ENCODE results near the gene C12orf42.

C12orf42 gene

DNA sequence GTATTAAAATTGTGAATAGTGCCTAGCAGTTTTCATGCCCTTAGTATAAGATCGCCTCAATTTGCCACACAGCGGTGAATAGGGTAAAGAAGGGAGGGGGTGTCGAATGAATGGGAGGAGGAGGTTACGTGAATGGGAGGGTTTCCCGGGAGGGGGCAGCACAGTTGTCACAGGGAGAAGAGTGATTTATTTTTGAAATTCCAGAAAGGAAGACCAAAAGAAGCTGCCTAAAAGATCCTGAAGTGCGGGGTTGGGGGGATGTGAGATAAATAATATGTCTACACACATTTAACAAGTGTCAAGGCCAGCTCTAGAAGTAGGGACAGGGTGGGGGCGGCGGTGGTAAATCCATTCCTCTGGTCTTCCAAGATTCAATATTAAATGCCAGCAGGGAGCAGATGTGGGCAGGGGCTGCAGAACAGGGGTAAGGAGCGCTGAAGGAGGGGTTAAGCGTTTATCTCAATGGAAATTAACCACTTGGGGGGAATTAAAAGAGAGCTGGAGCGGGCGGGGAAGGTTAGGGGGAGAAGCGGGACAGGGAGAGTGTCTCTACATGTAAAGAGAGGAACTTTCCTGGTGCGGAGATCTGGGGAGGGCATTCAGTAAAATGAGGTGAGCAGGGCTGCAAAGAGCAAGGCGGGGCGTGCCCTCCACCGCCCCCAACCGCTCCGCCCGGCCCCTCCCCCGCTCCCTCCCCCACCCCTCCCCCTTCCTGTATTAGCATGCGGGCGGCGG lies 867 bp downstream of the C12orf42 start:
- no peak overlapping the region for H2AFZ ChIP-seq (ENCODE audit: low read depth, low read length)
- H3K4me2 ChIP-seq (ENCODE audit: low read length, poor library complexity, severe bottlenecking), result peak overlapping the region; percentile 84
- no peaks in the 10 kb centered on the region for H3K36me3 ChIP-seq (ENCODE audit: control insufficient read depth in 1 of 2, insufficient read depth in 2 of 2, low read depth in 1 of 2, low read length in 2 of 2)
- H3K4ac ChIP-seq (ENCODE audit: low read depth in 1 of 2, low read length in 2 of 2), result no peak overlapping the region
- H3K27me3 ChIP-seq (ENCODE audit: control insufficient read depth in 1 of 2, insufficient read depth in 1 of 2, low read length in 2 of 2), result peaks cover 33 to 40% of the 10 kb centered on the region in 2 experiments
- H3K79me1 ChIP-seq (replicated peaks; ENCODE audit: low read length, poor library complexity, severe bottlenecking), result no peaks in the 10 kb centered on the region
- DNase-seq, result no peak
- H3K4me1 ChIP-seq (ENCODE audit: control insufficient read depth, insufficient read depth, low read depth, low read length), result peaks cover 9% of the 10 kb centered on the region
- H2BK15ac ChIP-seq (ENCODE audit: low read depth, poor library complexity, severe bottlenecking), result no peak overlapping the region
- H3K4me3 ChIP-seq (ENCODE audit: insufficient read depth in 1 of 2, low read depth in 1 of 2, low read length in 2 of 2), result peak overlapping the region in 1 of 2 experiments; percentile 41
- H3K18ac ChIP-seq (ENCODE audit: low read depth in 1 of 2, low read length in 2 of 2), result no peak overlapping the region
- no peak overlapping the region for H2BK120ac ChIP-seq (ENCODE audit: low read depth, low read length)
- H4K8ac ChIP-seq (ENCODE audit: low read length), result no peak overlapping the region
- no peaks in the 10 kb centered on the region for H3K9me3 ChIP-seq (ENCODE audit: control insufficient read depth, low read length)
- no peak overlapping the region for H2BK12ac ChIP-seq (ENCODE audit: low read length in 2 of 2)
- H2AK5ac ChIP-seq (ENCODE audit: low read length, severe bottlenecking), result no peak overlapping the region
- no peak overlapping the region for H3K14ac ChIP-seq (ENCODE audit: low read length in 2 of 2)
- H3K23ac ChIP-seq (ENCODE audit: low read length in 2 of 2), result no peak overlapping the region
- no peak overlapping the region for H3K9ac ChIP-seq (ENCODE audit: low read length)
- H2BK5ac ChIP-seq (ENCODE audit: low read depth, low read length, poor library complexity, severe bottlenecking), result no peak overlapping the region
- WGBS, result 1% methylated on average over 13 of the region's 24 CpGs
- no peak overlapping the region for H4K91ac ChIP-seq (ENCODE audit: low read length)
- no peak overlapping the region for H3K27ac ChIP-seq (ENCODE audit: low read length, poor library complexity, severe bottlenecking)

DNA sequence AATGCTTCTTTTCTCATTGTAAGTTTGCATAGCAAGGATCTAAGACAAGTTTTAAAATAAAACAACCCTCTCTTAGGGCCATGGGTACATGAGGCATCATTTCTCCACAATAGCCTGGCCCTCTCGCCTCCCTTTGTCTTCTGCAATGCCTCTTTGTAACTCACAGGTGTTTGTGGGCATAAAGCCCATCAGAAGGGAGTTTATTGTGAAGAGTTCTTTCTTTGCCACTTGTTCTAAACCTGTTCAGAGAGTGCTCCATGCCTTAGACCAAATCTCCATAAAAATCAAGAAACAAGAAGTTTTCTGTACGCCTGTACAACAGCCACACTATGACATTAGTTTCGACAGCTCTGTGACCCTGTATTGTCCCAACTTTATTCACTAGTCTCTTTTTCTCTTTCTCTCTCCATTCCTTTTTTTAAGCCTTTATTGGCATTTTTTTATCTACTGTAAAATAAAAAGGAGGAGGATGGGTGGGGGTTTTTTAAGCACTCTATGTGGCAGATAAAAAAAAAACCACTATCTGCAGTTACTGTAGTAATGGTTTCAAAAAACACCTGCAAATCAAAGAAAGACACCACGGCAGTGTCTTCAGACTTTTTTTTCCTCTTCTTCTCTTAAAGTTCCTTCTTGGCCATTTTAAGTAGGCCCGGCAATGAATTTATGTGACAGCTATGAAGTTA lies 1.6 kb downstream of the C12orf42 start:
- H3K27me3 ChIP-seq (ENCODE audit: control insufficient read depth in 1 of 2, insufficient read depth in 1 of 2, low read length in 2 of 2), result peaks cover 33 to 40% of the 10 kb centered on the region in 2 experiments
- no peak overlapping the region for H3K4me2 ChIP-seq (ENCODE audit: low read length, poor library complexity, severe bottlenecking)
- H3K18ac ChIP-seq (ENCODE audit: low read depth in 1 of 2, low read length in 2 of 2), result no peak overlapping the region
- no peak overlapping the region for H2AK5ac ChIP-seq (ENCODE audit: low read length, severe bottlenecking)
- H3K9me3 ChIP-seq (ENCODE audit: control insufficient read depth, low read length), result no peaks in the 10 kb centered on the region
- 72% methylated on average over 3 of the region's 5 CpGs for WGBS
- no peak overlapping the region for H2BK5ac ChIP-seq (ENCODE audit: low read depth, low read length, poor library complexity, severe bottlenecking)
- no peak for DNase-seq
- no peak overlapping the region for H3K4ac ChIP-seq (ENCODE audit: low read depth in 1 of 2, low read length in 2 of 2)
- no peaks in the 10 kb centered on the region for H3K79me1 ChIP-seq (replicated peaks; ENCODE audit: low read length, poor library complexity, severe bottlenecking)
- H4K8ac ChIP-seq (ENCODE audit: low read length), result no peak overlapping the region
- H3K27ac ChIP-seq (ENCODE audit: low read length, poor library complexity, severe bottlenecking), result no peak overlapping the region
- peaks cover 9% of the 10 kb centered on the region for H3K4me1 ChIP-seq (ENCODE audit: control insufficient read depth, insufficient read depth, low read depth, low read length)
- no peak overlapping the region for H2BK12ac ChIP-seq (ENCODE audit: low read length in 2 of 2)
- no peak overlapping the region for H3K23ac ChIP-seq (ENCODE audit: low read length in 2 of 2)
- H2BK120ac ChIP-seq (ENCODE audit: low read depth, low read length), result no peak overlapping the region
- H2AFZ ChIP-seq (ENCODE audit: low read depth, low read length), result no peak overlapping the region
- H3K14ac ChIP-seq (ENCODE audit: low read length in 2 of 2), result no peak overlapping the region
- H4K91ac ChIP-seq (ENCODE audit: low read length), result no peak overlapping the region
- H3K36me3 ChIP-seq (ENCODE audit: control insufficient read depth in 1 of 2, insufficient read depth in 2 of 2, low read depth in 1 of 2, low read length in 2 of 2), result no peaks in the 10 kb centered on the region
- no peak overlapping the region for H2BK15ac ChIP-seq (ENCODE audit: low read depth, poor library complexity, severe bottlenecking)
- H3K9ac ChIP-seq (ENCODE audit: low read length), result no peak overlapping the region
- H3K4me3 ChIP-seq (ENCODE audit: insufficient read depth in 1 of 2, low read depth in 1 of 2, low read length in 2 of 2), result no peak overlapping the region

DNA sequence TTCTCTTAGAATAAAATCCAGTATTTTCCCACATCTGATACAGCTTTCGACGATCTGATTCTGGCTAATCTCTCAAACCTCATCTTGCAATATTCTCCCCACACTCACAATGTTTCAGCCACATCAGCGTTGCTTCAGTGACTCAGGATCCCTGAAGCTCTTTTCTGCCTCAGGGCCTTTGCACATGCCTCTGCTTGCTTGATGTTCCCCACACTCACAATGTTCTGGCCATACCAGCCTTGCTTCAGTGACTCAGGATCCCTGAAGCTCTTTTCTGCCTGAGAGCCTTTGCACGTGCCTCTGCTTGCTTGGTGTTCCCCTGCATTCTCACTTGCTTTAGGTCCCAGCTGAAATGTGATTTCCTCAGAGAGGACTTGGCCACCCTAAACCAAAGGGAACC lies 2.6 kb downstream of the C12orf42 start:
- peaks cover 33 to 40% of the 10 kb centered on the region in 2 experiments for H3K27me3 ChIP-seq (ENCODE audit: control insufficient read depth in 1 of 2, insufficient read depth in 1 of 2, low read length in 2 of 2)
- no peak overlapping the region for H3K9ac ChIP-seq (ENCODE audit: low read length)
- H4K91ac ChIP-seq (ENCODE audit: low read length), result no peak overlapping the region
- no peak overlapping the region for H3K18ac ChIP-seq (ENCODE audit: low read depth in 1 of 2, low read length in 2 of 2)
- H3K36me3 ChIP-seq (ENCODE audit: control insufficient read depth in 1 of 2, insufficient read depth in 2 of 2, low read depth in 1 of 2, low read length in 2 of 2), result no peaks in the 10 kb centered on the region
- H3K23ac ChIP-seq (ENCODE audit: low read length in 2 of 2), result no peak overlapping the region
- H2BK12ac ChIP-seq (ENCODE audit: low read length in 2 of 2), result no peak overlapping the region
- H3K4ac ChIP-seq (ENCODE audit: low read depth in 1 of 2, low read length in 2 of 2), result no peak overlapping the region
- H2BK5ac ChIP-seq (ENCODE audit: low read depth, low read length, poor library complexity, severe bottlenecking), result no peak overlapping the region
- H3K79me1 ChIP-seq (replicated peaks; ENCODE audit: low read length, poor library complexity, severe bottlenecking), result no peaks in the 10 kb centered on the region
- H3K4me3 ChIP-seq (ENCODE audit: insufficient read depth in 1 of 2, low read depth in 1 of 2, low read length in 2 of 2), result no peak overlapping the region
- no peak overlapping the region for H2BK120ac ChIP-seq (ENCODE audit: low read depth, low read length)
- peaks cover 9% of the 10 kb centered on the region for H3K4me1 ChIP-seq (ENCODE audit: control insufficient read depth, insufficient read depth, low read depth, low read length)
- H4K8ac ChIP-seq (ENCODE audit: low read length), result no peak overlapping the region
- DNase-seq, result no peak
- H3K27ac ChIP-seq (ENCODE audit: low read length, poor library complexity, severe bottlenecking), result no peak overlapping the region
- H3K14ac ChIP-seq (ENCODE audit: low read length in 2 of 2), result no peak overlapping the region
- no peak overlapping the region for H3K4me2 ChIP-seq (ENCODE audit: low read length, poor library complexity, severe bottlenecking)
- no peak overlapping the region for H2BK15ac ChIP-seq (ENCODE audit: low read depth, poor library complexity, severe bottlenecking)
- no peak overlapping the region for H2AFZ ChIP-seq (ENCODE audit: low read depth, low read length)
- no peaks in the 10 kb centered on the region for H3K9me3 ChIP-seq (ENCODE audit: control insufficient read depth, low read length)
- 81% methylated on average over 4 of the region's 4 CpGs for WGBS
- no peak overlapping the region for H2AK5ac ChIP-seq (ENCODE audit: low read length, severe bottlenecking)

DNA sequence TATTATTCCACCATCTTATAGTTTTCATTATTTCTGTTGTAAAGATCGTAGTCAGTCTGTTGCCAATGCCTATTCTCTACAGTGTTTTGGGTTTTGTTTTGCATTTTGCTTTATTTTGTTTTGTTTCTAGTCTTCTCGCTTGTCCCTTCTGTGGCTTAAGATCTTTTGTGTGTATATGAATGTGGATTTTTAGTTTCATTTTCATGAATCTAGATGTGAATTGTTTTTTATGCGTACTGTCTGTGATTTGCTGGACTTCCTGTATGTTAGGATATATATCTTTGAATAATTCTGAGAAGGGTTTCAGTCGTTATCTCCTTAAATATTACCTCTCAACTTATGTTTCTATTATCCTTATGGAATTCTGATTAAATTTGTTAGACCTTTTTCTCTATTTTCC lies 13.4 kb downstream of the C12orf42 start:
- Histone ChIP-seq H3K18ac (ENCODE audit: low read depth in 1 of 2, low read length in 2 of 2) (no peak overlapping the region), H2AK5ac (ENCODE audit: low read length, severe bottlenecking) (no peak overlapping the region), H3K23ac (ENCODE audit: low read length in 2 of 2) (no peak overlapping the region), H3K4ac (ENCODE audit: low read depth in 1 of 2, low read length in 2 of 2) (no peak overlapping the region), H3K27me3 (ENCODE audit: control insufficient read depth in 1 of 2, insufficient read depth in 1 of 2, low read length in 2 of 2) (no peaks in the 10 kb centered on the region), H4K8ac (ENCODE audit: low read length) (no peak overlapping the region), H3K27ac (ENCODE audit: low read length, poor library complexity, severe bottlenecking) (no peak overlapping the region), H2AFZ (ENCODE audit: low read depth, low read length) (no peak overlapping the region), H3K9me3 (ENCODE audit: control insufficient read depth, low read length) (peaks cover 43% of the 10 kb centered on the region), H3K79me1 (replicated peaks; ENCODE audit: low read length, poor library complexity, severe bottlenecking) (no peaks in the 10 kb centered on the region), H4K91ac (ENCODE audit: low read length) (no peak overlapping the region), H3K36me3 (ENCODE audit: control insufficient read depth in 1 of 2, insufficient read depth in 2 of 2, low read depth in 1 of 2, low read length in 2 of 2) (no peaks in the 10 kb centered on the region), H3K4me3 (ENCODE audit: insufficient read depth in 1 of 2, low read depth in 1 of 2, low read length in 2 of 2) (no peak overlapping the region), H3K4me1 (ENCODE audit: control insufficient read depth, insufficient read depth, low read depth, low read length) (no peaks in the 10 kb centered on the region), H2BK120ac (ENCODE audit: low read depth, low read length) (no peak overlapping the region), H2BK15ac (ENCODE audit: low read depth, poor library complexity, severe bottlenecking) (no peak overlapping the region), H3K9ac (ENCODE audit: low read length) (no peak overlapping the region), H3K14ac (ENCODE audit: low read length in 2 of 2) (no peak overlapping the region), H2BK12ac (ENCODE audit: low read length in 2 of 2) (no peak overlapping the region), H3K4me2 (ENCODE audit: low read length, poor library complexity, severe bottlenecking) (no peak overlapping the region), H2BK5ac (ENCODE audit: low read depth, low read length, poor library complexity, severe bottlenecking) (no peak overlapping the region)
- no peak for DNase-seq
- WGBS, result 88% methylated on average over 1 of the region's 4 CpGs
